Left ventricle myocardium inferior (tissue), 1 donor: ENCODE results near the gene PRKG1. TPM values are rescaled to one million over a fixed set of nuclear protein-coding genes. Genes with fewer than 3 reads are reported as not detected.
A peak's percentile ranks its signal among the peaks of the same experiment; 100 is the strongest.

Experiments used
- DNase-seq: peaks from one replicate; pipeline ENCODE4 v3.0.0-alpha.2; 2020
- H3K27ac ChIP-seq: fragments of 200-600 bp; replicated peaks from 2 replicates; pipeline ENCODE4 v1.8.0; 2021
- H3K27me3 ChIP-seq: fragments of 200-600 bp; 2 replicates; pipeline ENCODE4 v1.8.0; 2021; ENCODE audit warnings: low read depth
- H3K36me3 ChIP-seq: fragments of 200-600 bp; 2 replicates; pipeline ENCODE4 v1.8.0; 2021
- H3K4me1 ChIP-seq: fragments of 200-600 bp; 2 replicates; pipeline ENCODE4 v1.8.0; 2021
- H3K4me3 ChIP-seq: fragments of 200-600 bp; 2 replicates; pipeline ENCODE4 v1.8.0; 2021; ENCODE audit warnings: mild to moderate bottlenecking, moderate library complexity
- H3K9me3 ChIP-seq: fragments of 200-600 bp; replicated peaks from 2 replicates; pipeline ENCODE4 v1.8.0; 2021
- CTCF ChIP-seq: fragments of 200-600 bp; IDR thresholded peaks from 2 replicates; pipeline ENCODE4 v1.8.0; 2021; ENCODE audit warnings: antibody characterized with exemption, mild to moderate bottlenecking, borderline replicate concordance
- intact Hi-C: fragments of 100-400 bp; cut with micrococcal nuclease; formaldehyde crosslinking; loops from one replicate; pipeline ENCODE4 v1.11.0; 2022
- total RNA-seq: library from RNA; stranded (reverse); fragmentation: NEBNext Ultra II Directional; extraction: Animal tissue kit (Norgen Biotek cat#: 25700); gene quantifications from one replicate; pipeline ENCODE4 v1.2.1, GENCODE V29; 2021
- donor health status: DM: no; HTN: yes; CAD: no; lungs with severe emphysema.

Gene PRKG1
- total RNA-seq, 1 donor from 2014 or later: 38.9 TPM

- intact Hi-C loops: no loop called here
- Histone ChIP-seq H3K4me3 (no peak overlapping the region), H3K27ac (peak overlapping the region; percentile 67), H3K4me1 (peaks cover 42% of the 10 kb centered on the region), H3K9me3 (no peaks in the 10 kb centered on the region), H3K27me3 (no peaks in the 10 kb centered on the region), H3K36me3 (no peaks in the 10 kb centered on the region)
- DNase-seq: no peak
- TF ChIP-seq CTCF: no peak
Observed at GRCh38 chr10:51405580-51406351, 331.5 kb downstream of the PRKG1 start.

GRCh38 chr10:51406581-51406980 lies 332.3 kb downstream of the PRKG1 start:
- H3K27ac ChIP-seq: peak overlapping the region; percentile 67
- intact Hi-C loops: no loop called here
- no peak for TF ChIP-seq CTCF

GRCh38 chr10:51416494-51416893 lies 342.2 kb downstream of the PRKG1 start:
- Histone ChIP-seq H3K27ac (no peak overlapping the region), H3K4me1 (peaks cover 23% of the 10 kb centered on the region), H3K27me3 (no peaks in the 10 kb centered on the region), H3K36me3 (no peaks in the 10 kb centered on the region), H3K4me3 (no peak overlapping the region), H3K9me3 (no peaks in the 10 kb centered on the region)
- intact Hi-C loops: no loop called here
- no peak for TF ChIP-seq CTCF
- no peak for DNase-seq

More at GRCh38 chr10:51406581-51406980, 332.3 kb downstream of the PRKG1 start:
- H3K36me3 ChIP-seq: no peaks in the 10 kb centered on the region
- H3K4me1 ChIP-seq: peaks cover 42% of the 10 kb centered on the region
- H3K27me3 ChIP-seq: no peaks in the 10 kb centered on the region
- no peak overlapping the region for H3K4me3 ChIP-seq
- H3K9me3 ChIP-seq: no peaks in the 10 kb centered on the region
- DNase-seq: no peak

- no peak overlapping the region for H3K4me3 ChIP-seq
- DNase-seq: no peak
- H3K27ac ChIP-seq: peak overlapping the region; percentile 73
- H3K27me3 ChIP-seq: no peaks in the 10 kb centered on the region
- no peak for TF ChIP-seq CTCF
- intact Hi-C loops: loop anchor here (10.0 kb wide), 1 partner anchor 355 kb away; no protein-coding TSS in a partner anchor
- no peaks in the 10 kb centered on the region for H3K36me3 ChIP-seq
- H3K4me1 ChIP-seq: peaks cover 51% of the 10 kb centered on the region
- no peaks in the 10 kb centered on the region for H3K9me3 ChIP-seq
Observed at GRCh38 chr10:51419196-51420093, 345.2 kb downstream of the PRKG1 start.

- H3K4me1 ChIP-seq: peaks cover 61% of the 10 kb centered on the region
- no peak for DNase-seq
- intact Hi-C loops: loop anchor here (10.0 kb wide), 1 partner anchor 357 kb away; no protein-coding TSS in a partner anchor
- H3K4me3 ChIP-seq: no peak overlapping the region
- peak overlapping the region; percentile 73 for H3K27ac ChIP-seq
- TF ChIP-seq CTCF: no peak
- no peaks in the 10 kb centered on the region for H3K9me3 ChIP-seq
- H3K27me3 ChIP-seq: no peaks in the 10 kb centered on the region
- no peaks in the 10 kb centered on the region for H3K36me3 ChIP-seq
Observed at GRCh38 chr10:51421853-51422252, 347.6 kb downstream of the PRKG1 start.
